Transverse colon (tissue), 4 donors: ENCODE data around the gene FAXC. TPM values are rescaled to one million over a fixed set of nuclear protein-coding genes. Genes with fewer than 3 reads are reported as not detected.

Experiments
- DNase-seq: peaks from one replicate; pipeline ENCODE4 v3.0.0-alpha.2; 2019
- H3K27ac ChIP-seq, 4 donors: fragments of 200-600 bp; sonication (generic); 2 replicates each; pipeline ENCODE4 v1.5.1; 2016 to 2018; ENCODE audit warnings: inconsistent platforms in 4 of 4
- H3K27me3 ChIP-seq: fragments of 200-600 bp; sonication (generic); 2 replicates; pipeline ENCODE4 v1.5.1; 2017; ENCODE audit warnings: inconsistent platforms
- H3K36me3 ChIP-seq, 4 donors: fragments of 200-600 bp; sonication (generic); 2 replicates each; pipeline ENCODE4 v1.5.1; 2017 to 2019; ENCODE audit warnings: inconsistent platforms in 4 of 4
- H3K4me1 ChIP-seq, 4 donors: fragments of 200-600 bp; sonication (generic); 2 replicates each; pipeline ENCODE4 v1.5.1; 2017 to 2020; ENCODE audit warnings: inconsistent platforms in 4 of 4
- H3K4me3 ChIP-seq, 4 donors: fragments of 200-600 bp; sonication (generic); 1 replicate in 1 of 4; 2 replicates in 3 of 4; pipeline versions ENCODE4 v1.5.1 to v1.6.1; 2017 to 2019; ENCODE audit warnings: inconsistent platforms in 4 of 4
- H3K9me3 ChIP-seq, 2 donors: fragments of 200-600 bp; sonication (generic); 2 replicates each; pipeline ENCODE4 v1.5.1; 2017 to 2019; ENCODE audit warnings: inconsistent platforms in 2 of 2
- CTCF ChIP-seq, 5 experiments: fragments of 200-600 bp in 3 of 5; fragments of 450-650 bp in 2 of 5; sonication (generic) in 3 of 5; IDR thresholded peaks; 1 replicate in 2 of 5; 2 replicates in 3 of 5; pipeline ENCODE4 v1.5.1; 2016 to 2017; ENCODE audit warnings: antibody characterized with exemption in 5 of 5, inconsistent platforms in 3 of 5, mild to moderate bottlenecking in 2 of 5, moderate library complexity in 1 of 5
- EP300 ChIP-seq: sonication (generic); formaldehyde crosslinking; IDR thresholded peaks from one replicate; pipeline ENCODE4 v1.6.1; 2017; ENCODE audit warnings: antibody characterized with exemption, low read depth
- POLR2A ChIP-seq: fragments of 450-650 bp; IDR thresholded peaks from one replicate; pipeline ENCODE4 v1.6.1; 2016; ENCODE audit warnings: antibody characterized with exemption, mild to moderate bottlenecking, moderate library complexity
- POLR2AphosphoS5 ChIP-seq, 3 donors: sonication (generic); formaldehyde crosslinking; IDR thresholded peaks; one replicate each; pipeline ENCODE4 v1.6.1; 2016; ENCODE audit warnings: antibody characterized with exemption in 3 of 3
- WGBS, 2 donors: methylation state at CpG; one replicate each; pipeline ENCODE4 v1.1.5; 2018; ENCODE audit warnings: low coverage in 1 of 2; 5-methylcytosine and 5-hydroxymethylcytosine counted together
- in situ Hi-C, 4 donors: fragments of 200-750 bp; cut with MboI; loops; one replicate each; pipeline versions ENCODE4 v1.15.0 to v1.15.1; 2017; ENCODE audit warnings: low sequenced_read_pairs in 3 of 4, low pct_ligation_motif_present in 1 of 4, low pct_unique_long_range_greater_than_20kb in 1 of 4
- intact Hi-C: fragments of 100-400 bp; cut with DNase I; formaldehyde crosslinking; loops from one replicate; pipeline ENCODE4 v1.15.1; 2023; ENCODE audit warnings: low total_unique reads
- total RNA-seq, 4 donors: library from RNA; depleted of rRNA; stranded (reverse); fragments of >200 nt; gene quantifications; one replicate each; pipeline ENCODE4 v1.1.0, GENCODE V29; 2016

Gene FAXC
- total RNA-seq, 4 donors from 2014 or later: 0.75 to 285 (median 7.1) TPM

DNA sequence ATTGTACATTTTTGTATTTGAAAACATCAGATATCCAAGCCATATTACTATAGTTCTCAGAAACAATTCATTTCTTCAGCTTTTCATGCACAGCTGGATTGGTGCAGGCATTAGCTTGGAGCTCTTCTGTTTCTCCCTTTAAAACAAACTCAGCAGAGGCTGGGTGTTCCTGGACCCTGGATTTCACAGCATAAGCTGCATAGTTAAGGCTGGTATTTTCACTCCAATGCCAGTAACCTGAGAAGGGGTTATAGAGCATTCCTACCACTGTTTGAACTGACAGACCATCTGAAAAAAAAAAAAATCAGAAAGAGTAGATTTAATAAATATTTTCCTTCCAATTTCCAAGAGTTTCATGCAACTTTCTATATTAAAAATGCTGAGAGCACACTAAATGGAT, 20.1 kb upstream of the FAXC start:
- TF ChIP-seq CTCF (IDR thresholded peaks at IDR 0.05): no peak
- TF ChIP-seq EP300: no peak
- TF ChIP-seq POLR2A: no peak
- TF ChIP-seq POLR2AphosphoS5 (IDR thresholded peaks at IDR 0.05): no peak
- H3K9me3 ChIP-seq: no peaks in the 10 kb centered on the region
- no peak overlapping the region for H3K27ac ChIP-seq
- H3K4me1 ChIP-seq: no peaks in the 10 kb centered on the region
- in situ Hi-C loops (no loop called here), intact Hi-C loops (no loop called here)
- H3K36me3 ChIP-seq: no peaks in the 10 kb centered on the region
- no peak for DNase-seq
- no peaks in the 10 kb centered on the region for H3K27me3 ChIP-seq
- no peak overlapping the region for H3K4me3 ChIP-seq

GRCh38 chr6:99366852-99367251, 17.4 kb upstream of the FAXC start:
- DNase-seq: no peak
- Histone ChIP-seq H3K27me3 (no peaks in the 10 kb centered on the region), H3K27ac (no peak overlapping the region), H3K36me3 (no peaks in the 10 kb centered on the region), H3K9me3 (no peaks in the 10 kb centered on the region), H3K4me3 (no peak overlapping the region), H3K4me1 (no peaks in the 10 kb centered on the region)
- no peak for TF ChIP-seq POLR2A
- no peak for TF ChIP-seq POLR2AphosphoS5 (IDR thresholded peaks at IDR 0.05)
- TF ChIP-seq EP300: no peak
- no peak for TF ChIP-seq CTCF (IDR thresholded peaks at IDR 0.05)
- in situ Hi-C loops (no loop called here), intact Hi-C loops (no loop called here)
- 95 to 100% methylated on average over 2 of the region's 2 CpGs for WGBS, 2 donors

DNA sequence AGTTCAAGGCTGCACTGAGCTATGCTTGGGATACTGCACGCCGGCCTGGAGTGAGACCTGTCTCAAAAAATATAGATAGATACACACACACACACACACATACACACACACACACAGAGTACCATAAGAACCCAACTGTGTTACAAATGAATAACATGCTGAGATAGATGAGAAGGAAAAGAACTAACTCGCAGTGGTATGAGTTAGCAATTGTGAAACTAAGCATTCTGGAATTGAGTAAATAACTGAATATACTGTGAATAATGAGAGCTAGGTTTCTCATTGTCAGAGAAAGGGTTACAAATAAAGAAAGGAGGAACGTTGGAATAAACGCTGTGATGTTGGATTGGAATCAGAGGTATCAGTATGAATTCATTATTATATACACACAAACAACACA, 14.6 kb upstream of the FAXC start:
- Histone ChIP-seq H3K27ac (no peak overlapping the region), H3K4me1 (no peaks in the 10 kb centered on the region), H3K27me3 (no peaks in the 10 kb centered on the region), H3K4me3 (no peak overlapping the region), H3K9me3 (no peaks in the 10 kb centered on the region), H3K36me3 (no peaks in the 10 kb centered on the region)
- TF ChIP-seq POLR2A: no peak
- TF ChIP-seq CTCF (IDR thresholded peaks at IDR 0.05): no peak
- TF ChIP-seq POLR2AphosphoS5 (IDR thresholded peaks at IDR 0.05): no peak
- no peak for TF ChIP-seq EP300
- in situ Hi-C loops (no loop called here), intact Hi-C loops (no loop called here)
- 55 to 68% methylated on average over 3 to 5 of the region's 5 CpGs for WGBS, 2 donors
- DNase-seq: no peak

DNA sequence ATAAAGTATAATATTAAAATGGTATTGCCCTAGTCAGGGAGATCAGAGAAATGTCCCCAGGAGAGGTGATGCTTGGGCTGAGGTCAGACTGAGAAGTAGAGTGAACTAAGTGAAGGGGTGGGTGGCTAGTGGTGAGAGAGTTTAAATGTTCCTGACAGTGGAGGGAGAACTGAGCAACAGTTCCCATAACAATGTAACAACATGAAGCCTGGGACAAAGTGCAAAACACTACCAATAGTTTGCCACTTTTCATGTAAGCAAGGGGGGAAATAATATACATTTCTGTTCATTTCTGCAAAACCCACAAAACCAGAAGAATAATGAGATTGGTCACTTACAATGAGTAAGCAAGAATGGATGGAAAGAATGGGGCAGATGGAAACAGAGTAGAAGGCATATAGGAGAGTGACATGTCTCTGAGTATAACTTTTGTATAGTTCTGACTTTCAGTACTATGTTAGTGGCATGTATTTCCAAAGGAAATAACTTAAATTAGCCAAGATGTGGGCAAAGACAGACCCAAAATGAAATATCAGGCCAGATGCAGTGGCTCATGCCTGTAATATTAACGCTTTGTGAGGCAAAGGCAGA, 13.3 kb upstream of the FAXC start:
- TF ChIP-seq CTCF (IDR thresholded peaks at IDR 0.05): no peak
- TF ChIP-seq EP300: no peak
- DNase-seq: no peak
- in situ Hi-C loops: no loop called here
- no peaks in the 10 kb centered on the region for H3K4me1 ChIP-seq
- H3K4me3 ChIP-seq: no peak overlapping the region
- no peaks in the 10 kb centered on the region for H3K9me3 ChIP-seq
- H3K36me3 ChIP-seq: no peaks in the 10 kb centered on the region
- H3K27me3 ChIP-seq: no peaks in the 10 kb centered on the region
- no peak overlapping the region for H3K27ac ChIP-seq
- 60 to 83% methylated on average over 1 of the region's 1 CpG for WGBS, 2 donors
- intact Hi-C loops: no loop called here
